Astrocyte of the spinal cord (primary cell): ENCODE measurements around the gene TUBA3E.
"Not testable (repeated sequence)": the region's sequence is repeated elsewhere in the genome, so short reads cannot be mapped to it uniquely, and the experiment has no call there.

Experiments used
- DNase-seq: peaks from one replicate; pipeline ENCODE4 v3.0.0; 2011; ENCODE audit warnings: low read depth, low spot score
- H3K4me3 ChIP-seq: 2 replicates; pipeline ENCODE4 v1.5.1; 2011; ENCODE audit warnings: low read depth, mild to moderate bottlenecking, low read length, moderate library complexity
- CTCF ChIP-seq: IDR thresholded peaks from 2 replicates; pipeline ENCODE4 v1.5.1; 2012; ENCODE audit warnings: low read depth, mild to moderate bottlenecking, low read length, inconsistent platforms
- in situ Hi-C: cut with HindIII; loops from 2 replicates; pipeline ENCODE4 v1.10.0; 2017; ENCODE audit warnings: low sequenced_read_pairs

The TUBA3E gene

DNA sequence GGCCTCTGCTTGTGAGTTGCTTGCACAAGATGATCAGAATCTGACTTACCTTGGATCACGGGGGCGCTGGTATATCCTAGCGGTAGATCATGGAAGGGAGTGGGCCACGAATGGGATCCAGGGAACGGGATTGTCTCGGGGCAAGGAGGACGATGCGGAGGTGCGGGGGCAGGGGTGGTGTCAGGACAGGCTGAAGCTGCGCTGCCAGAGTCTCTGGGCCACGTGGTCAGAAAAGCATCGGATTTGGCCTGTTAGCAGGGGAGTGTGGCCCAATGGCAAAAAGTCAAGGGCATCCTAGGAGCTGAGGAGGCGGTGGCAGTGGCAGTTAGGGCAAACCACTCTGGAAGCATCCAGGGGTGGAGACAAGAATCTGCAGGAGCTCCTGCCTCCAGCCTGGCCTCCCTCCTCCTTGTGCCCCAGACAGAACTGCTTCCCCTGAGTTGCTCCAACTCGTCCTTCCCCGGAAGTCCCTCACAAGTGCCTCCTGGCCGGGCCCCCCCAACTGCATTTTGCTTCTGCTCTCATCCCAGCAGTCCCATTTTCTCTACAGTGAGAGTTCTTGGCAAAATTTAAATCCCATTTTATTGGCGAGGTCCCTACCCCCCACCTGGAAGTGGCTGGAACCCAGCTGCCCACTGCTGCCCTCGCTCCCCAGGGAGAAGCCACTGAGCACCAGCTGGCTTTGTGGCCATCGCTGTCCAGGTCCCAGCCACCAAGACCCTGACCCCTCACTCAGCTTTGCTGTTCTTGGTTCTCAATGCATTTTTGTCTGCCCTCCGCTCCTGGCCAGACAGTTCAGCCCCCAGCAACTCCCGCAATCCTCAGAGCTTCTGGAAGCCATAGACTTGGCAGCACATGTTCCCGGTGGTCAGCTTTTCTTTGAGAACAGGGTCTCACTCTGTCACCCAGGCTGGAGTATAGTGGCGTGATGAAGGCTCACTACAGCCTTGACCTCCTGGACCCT, 47.8 kb downstream of the TUBA3E start:
- in situ Hi-C loops = no loop called here
- H3K4me3 ChIP-seq = no peak overlapping the region
- no peak for DNase-seq
- no peak for TF ChIP-seq CTCF

DNA sequence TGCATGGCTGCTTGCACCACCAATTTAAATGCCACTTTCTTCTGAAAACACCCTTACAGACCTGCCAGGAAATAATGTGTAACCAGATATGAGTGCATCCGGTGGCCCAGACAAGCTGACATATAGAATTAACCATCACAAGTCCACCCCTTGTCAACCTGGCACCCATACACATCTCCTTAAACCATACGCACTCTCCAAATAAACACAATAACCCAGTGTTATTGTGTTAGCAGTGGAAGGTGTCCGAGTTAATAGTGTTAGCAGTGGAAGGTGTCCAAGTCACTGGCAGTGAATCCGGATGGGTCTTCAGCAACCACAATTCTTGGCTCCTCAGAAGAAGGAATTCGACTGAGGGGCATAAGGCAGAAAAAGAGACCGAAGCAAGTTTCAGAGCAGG, 49.7 kb downstream of the TUBA3E start:
- H3K4me3 ChIP-seq, in situ Hi-C loops, DNase-seq: not testable (repeated sequence)

GRCh38 chr2:130145006-130145414, 53.2 kb downstream of the TUBA3E start, which contains the start of gene CCDC74B:
CCDC74B (minus strand) TSS chr2:130145112; CDS start chr2:130144996, 116 bp downstream.
- peak; percentile 9 for DNase-seq
- in situ Hi-C loops = not testable (repeated sequence)
- peak within 1 kb of the TSS; percentile 35 for H3K4me3 ChIP-seq

- in situ Hi-C loops, DNase-seq, H3K4me3 ChIP-seq: not testable (repeated sequence)
These were observed 54.8 kb downstream of the TUBA3E start for GRCh38 chr2:130143266-130144039.

DNA sequence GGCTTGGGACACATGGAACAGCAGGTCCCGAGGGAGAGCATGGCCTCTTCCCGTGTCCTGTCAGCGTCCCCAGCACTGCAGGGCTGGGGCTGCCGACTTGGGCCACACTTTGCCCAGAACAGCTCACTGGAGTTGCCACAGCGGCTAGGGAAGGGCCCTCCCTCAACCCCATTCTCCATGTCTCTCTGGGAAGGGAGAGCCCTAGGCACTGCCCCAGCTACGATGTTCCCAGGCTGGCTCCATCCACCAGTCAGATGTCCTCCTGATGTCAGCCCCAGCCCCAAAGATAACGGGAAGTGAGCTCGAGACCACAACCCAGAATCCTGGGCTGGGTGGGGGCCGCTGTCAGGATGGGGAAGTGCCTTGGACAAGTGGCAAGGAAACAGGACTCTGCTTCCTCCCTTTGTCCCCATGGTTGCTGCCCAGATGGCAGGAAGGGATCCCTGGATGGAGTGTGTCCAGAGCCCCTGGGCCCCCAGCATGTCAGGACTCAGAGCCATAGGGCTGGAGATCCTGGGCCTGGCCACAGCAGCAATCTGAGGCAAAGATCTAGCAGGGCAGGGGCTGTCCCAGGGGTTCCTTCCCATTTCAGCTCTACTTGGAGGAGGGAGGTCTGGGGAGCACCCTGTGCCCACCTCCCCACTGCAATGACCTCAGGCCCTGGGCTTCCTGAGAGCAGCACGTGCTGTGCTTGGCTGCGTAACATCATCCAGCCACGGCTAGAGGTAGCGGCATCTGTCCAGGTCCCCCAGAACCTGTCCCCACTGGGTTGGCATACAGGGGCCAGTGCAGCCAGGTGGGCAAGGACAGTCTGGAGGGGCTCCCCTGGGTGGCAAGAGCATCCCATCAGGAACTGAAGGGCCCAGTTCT, 55.6 kb downstream of the TUBA3E start:
- H3K4me3 ChIP-seq, in situ Hi-C loops, DNase-seq: not testable (repeated sequence)
